ENCODE results near the gene CLN3. TPM values are rescaled to one million over a fixed set of nuclear protein-coding genes. Genes with fewer than 3 reads are reported as not detected.

CLN3 gene
- total RNA-seq, 1 donor from 2014 or later, result 4.4 TPM

GRCh38 chr16:28494121-28494851 is 2.4 kb upstream of the CLN3 start, which contains the start of gene APOBR:
Gene APOBR, plus strand, starts transcription at chr16:28494643. Its CDS starts 39 bp downstream, at chr16:28494682.
- Histone ChIP-seq H3K4me1 (no peaks in the 10 kb centered on the region), H3K36me3 (no peaks in the 10 kb centered on the region), H3K27me3 (no peaks in the 10 kb centered on the region), H3K4me3 (no peak within 1 kb of the TSS), H3K4me2 (no peak within 1 kb of the TSS), H3K79me2 (ENCODE audit: low read depth) (no peaks in the 10 kb centered on the region), H3F3A (ENCODE audit: low read depth) (no peaks in the 10 kb centered on the region), H4K20me1 (ENCODE audit: low read depth) (no peaks in the 10 kb centered on the region), H3K9me3 (ENCODE audit: low read depth) (no peaks in the 10 kb centered on the region), H3K27ac (no peak within 1 kb of the TSS), H3K9ac (no peak within 1 kb of the TSS), H2AFZ (replicated peaks) (no peak within 1 kb of the TSS)
- Mint-ChIP-seq H3K27me3 (ENCODE audit: insufficient read depth, low read depth) (peaks cover 19% of the 10 kb centered on the region), H3K4me1 (no peaks in the 10 kb centered on the region), H3K4me3 (peak within 1 kb of the TSS; percentile 19), H3K36me3 (no peaks in the 10 kb centered on the region), H3K9me3 (no peaks in the 10 kb centered on the region), H3K27ac (peak within 1 kb of the TSS; percentile 63)
- DNase-seq (ENCODE audit: low spot score), result no peak
- no peak for TF ChIP-seq CTCF (IDR thresholded peaks at IDR 0.05)
- TF ChIP-seq EZH2 (IDR thresholded peaks at IDR 0.05), result no peak

- Histone ChIP-seq H3F3A (ENCODE audit: low read depth) (no peaks in the 10 kb centered on the region), H3K9ac (no peak overlapping the region), H2AFZ (replicated peaks) (peak overlapping the region; percentile 99), H4K20me1 (ENCODE audit: low read depth) (no peaks in the 10 kb centered on the region), H3K9me3 (ENCODE audit: low read depth) (no peaks in the 10 kb centered on the region), H3K4me3 (peak overlapping the region; percentile 89), H3K4me2 (peak overlapping the region; percentile 83), H3K27ac (no peak overlapping the region), H3K79me2 (ENCODE audit: low read depth) (no peaks in the 10 kb centered on the region), H3K36me3 (no peaks in the 10 kb centered on the region), H3K4me1 (no peaks in the 10 kb centered on the region), H3K27me3 (no peaks in the 10 kb centered on the region)
- Mint-ChIP-seq H3K27ac (peak overlapping the region; percentile 100), H3K27me3 (ENCODE audit: insufficient read depth, low read depth) (peaks cover 17% of the 10 kb centered on the region), H3K4me3 (peak overlapping the region; percentile 97), H3K9me3 (no peaks in the 10 kb centered on the region), H3K36me3 (no peaks in the 10 kb centered on the region), H3K4me1 (no peaks in the 10 kb centered on the region)
- no peak for DNase-seq (ENCODE audit: low spot score)
- TF ChIP-seq CTCF (IDR thresholded peaks at IDR 0.05), result no peak
- no peak for TF ChIP-seq EZH2 (IDR thresholded peaks at IDR 0.05)
- TF ChIP-seq EZH2phosphoT487 (IDR thresholded peaks at IDR 0.05), result no peak
Measured at GRCh38 chr16:28492511-28492910, 637 bp upstream of the CLN3 start.

- Histone ChIP-seq H4K20me1 (ENCODE audit: low read depth) (no peaks in the 10 kb centered on the region), H3K79me2 (ENCODE audit: low read depth) (no peaks in the 10 kb centered on the region), H3F3A (ENCODE audit: low read depth) (no peaks in the 10 kb centered on the region), H3K36me3 (no peaks in the 10 kb centered on the region), H3K9me3 (ENCODE audit: low read depth) (no peaks in the 10 kb centered on the region), H3K27me3 (no peaks in the 10 kb centered on the region), H3K9ac (peak overlapping the region; percentile 86), H3K4me2 (peak overlapping the region; percentile 83), H2AFZ (replicated peaks) (peak overlapping the region; percentile 99), H3K27ac (no peak overlapping the region), H3K4me3 (peak overlapping the region; percentile 89), H3K4me1 (no peaks in the 10 kb centered on the region)
- TF ChIP-seq EZH2 (IDR thresholded peaks at IDR 0.05) (no peak), EZH2phosphoT487 (IDR thresholded peaks at IDR 0.05) (no peak), CTCF (IDR thresholded peaks at IDR 0.05) (no peak)
- Mint-ChIP-seq H3K9me3 (no peaks in the 10 kb centered on the region), H3K27ac (no peak overlapping the region), H3K4me3 (peak overlapping the region; percentile 97), H3K36me3 (no peaks in the 10 kb centered on the region), H3K27me3 (ENCODE audit: insufficient read depth, low read depth) (peaks cover 13% of the 10 kb centered on the region), H3K4me1 (no peaks in the 10 kb centered on the region)
- DNase-seq (ENCODE audit: low spot score), result peak; percentile 64
Measured at GRCh38 chr16:28491230-28491969, 474 bp downstream of the CLN3 start.

Measured in neural progenitor cell (in vitro differentiated cells).